Hepatic stellate cell (primary cell): ENCODE data around the gene MTARC1.

Source experiments
- DNase-seq: peaks from one replicate; pipeline ENCODE4 v3.0.0; 2011; ENCODE audit warnings: low spot score

The MTARC1 gene

GRCh38 chr1:220833436-220833835 is 46.7 kb downstream of the MTARC1 start:
- no peak for DNase-seq

GRCh38 chr1:220834155-220834870 is 47.6 kb downstream of the MTARC1 start:
- DNase-seq: no peak
